Measurements from ENCODE around the gene PCDHA5.

The PCDHA5 gene

DNA sequence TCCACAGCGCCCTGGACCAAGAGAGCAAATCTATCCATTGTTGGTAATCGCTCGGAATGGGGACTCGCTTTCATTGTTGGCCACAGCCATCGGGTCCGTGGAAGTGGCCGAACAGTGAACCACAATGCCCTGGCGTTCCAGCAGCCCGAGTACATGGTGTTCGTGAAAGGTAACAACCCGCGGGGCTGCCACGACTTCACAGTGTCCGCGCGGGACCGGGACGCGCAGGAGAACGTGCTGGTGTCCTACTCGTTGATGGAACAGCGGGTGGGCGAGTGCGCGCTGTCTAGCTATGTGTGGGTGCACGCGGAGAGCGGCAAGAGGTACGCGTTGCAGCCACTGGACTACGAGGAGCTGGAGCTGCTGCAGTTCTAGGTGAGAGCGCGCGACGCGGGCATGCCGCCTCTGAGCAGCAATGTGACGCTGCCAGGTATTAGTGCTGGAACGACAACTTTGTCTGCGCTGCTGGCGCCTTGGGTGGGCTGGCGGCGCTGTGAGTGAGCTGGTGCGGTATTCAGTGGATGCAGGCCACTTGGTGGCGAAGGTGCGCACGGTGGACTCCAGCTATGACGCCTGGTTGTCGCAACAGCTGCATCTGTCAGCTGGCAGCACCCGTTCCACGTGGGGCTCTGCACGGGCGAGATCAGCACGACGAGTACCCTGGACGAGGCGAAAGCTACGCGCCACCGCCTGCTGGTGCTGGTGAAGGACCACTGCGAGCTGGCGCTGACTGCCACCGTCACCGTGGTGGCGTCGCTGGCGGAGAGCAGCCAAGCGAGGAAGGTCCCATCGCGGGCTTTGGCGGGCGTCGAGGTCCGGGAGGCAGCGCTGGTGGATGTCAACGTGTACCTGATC is 41.3 kb downstream of the PCDHA5 start:
- no peaks in the 10 kb centered on the region for H3K4me1 ChIP-seq
- no peak overlapping the region for H3K4me3 ChIP-seq
- in situ Hi-C loops (cut with MboI; ENCODE audit: low sequenced_read_pairs) = no loop called here
- peaks cover 3% of the 10 kb centered on the region; the same call in 1 of the 2 replicates for H3K27me3 ChIP-seq (ENCODE audit: low read depth)
- no peaks in the 10 kb centered on the region for H3K9me3 ChIP-seq
- no peaks in the 10 kb centered on the region for H3K36me3 ChIP-seq (replicated peaks)
- no peak for DNase-seq (ENCODE audit: low spot score in 2 of 2)

DNA sequence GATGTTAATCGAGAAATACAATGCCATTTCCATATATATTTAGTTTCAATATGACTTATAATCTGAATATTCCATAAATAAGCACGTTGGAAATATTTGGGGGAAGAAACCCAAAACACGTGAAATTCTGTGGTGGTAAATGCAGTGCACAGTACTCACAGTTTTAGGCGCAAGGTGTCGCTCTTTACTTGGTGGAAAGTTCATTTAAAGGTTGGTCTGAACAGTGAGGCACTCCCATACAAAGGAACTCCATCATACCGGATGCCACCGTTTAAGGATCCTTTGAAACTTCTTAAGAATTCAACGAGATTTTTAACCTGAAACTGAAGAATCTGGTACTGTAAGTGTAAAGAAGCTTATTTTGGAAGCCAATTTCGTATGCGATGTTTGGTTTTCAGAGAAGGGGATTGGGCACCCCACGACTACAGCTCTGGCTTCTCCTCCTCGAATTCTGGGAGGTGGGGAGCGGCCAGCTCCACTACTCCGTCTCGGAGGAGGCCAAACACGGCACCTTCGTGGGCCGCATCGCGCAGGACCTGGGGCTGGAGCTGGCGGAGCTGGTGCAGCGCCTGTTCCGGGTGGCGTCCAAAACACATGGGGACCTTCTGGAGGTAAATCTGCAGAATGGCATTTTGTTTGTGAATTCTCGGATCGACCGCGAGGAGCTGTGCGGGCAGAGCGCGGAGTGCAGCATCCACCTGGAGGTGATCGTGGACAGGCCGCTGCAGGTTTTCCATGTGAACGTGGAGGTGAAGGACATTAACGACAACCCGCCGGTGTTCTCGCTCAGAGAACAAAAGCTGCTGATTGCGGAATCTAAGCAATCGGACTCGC is 47.5 kb downstream of the PCDHA5 start, which contains the start of gene PCDHA11:
Gene PCDHA11 (plus strand): TSS at position 237 of the 834 bp plus-strand sequence. CDS start 147 bp downstream, at position 384.
- in situ Hi-C loops (cut with MboI; ENCODE audit: low sequenced_read_pairs) = no loop called here
- Histone ChIP-seq H3K9me3 (no peaks in the 10 kb centered on the region), H3K27me3 (ENCODE audit: low read depth) (peaks cover 3% of the 10 kb centered on the region; the same call in 1 of the 2 replicates), H3K36me3 (replicated peaks) (no peaks in the 10 kb centered on the region), H3K4me3 (no peak within 1 kb of the TSS), H3K4me1 (no peaks in the 10 kb centered on the region)
- DNase-seq (ENCODE audit: low spot score in 2 of 2) = peak; percentile 52 to 55

DNA sequence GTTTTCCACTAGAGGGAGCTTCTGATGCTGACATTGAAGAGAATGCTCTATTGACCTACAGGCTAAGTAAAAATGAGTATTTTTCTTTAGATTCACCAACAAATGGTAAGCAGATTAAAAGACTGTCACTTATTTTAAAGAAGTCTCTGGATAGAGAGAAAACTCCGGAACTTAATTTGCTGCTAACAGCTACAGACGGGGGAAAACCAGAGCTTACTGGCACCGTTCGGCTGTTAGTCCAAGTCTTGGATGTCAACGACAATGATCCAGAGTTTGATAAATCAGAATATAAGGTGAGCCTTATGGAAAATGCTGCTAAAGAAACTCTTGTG is 48.1 kb downstream of the PCDHA5 start:
- H3K4me3 ChIP-seq = no peak overlapping the region
- no peaks in the 10 kb centered on the region for H3K36me3 ChIP-seq (replicated peaks)
- peak in 1 of 2 experiments; percentile 8 for DNase-seq (ENCODE audit: low spot score in 2 of 2)
- peaks cover 3% of the 10 kb centered on the region; the same call in 1 of the 2 replicates for H3K27me3 ChIP-seq (ENCODE audit: low read depth)
- in situ Hi-C loops (cut with MboI; ENCODE audit: low sequenced_read_pairs) = no loop called here
- no peaks in the 10 kb centered on the region for H3K4me1 ChIP-seq
- no peaks in the 10 kb centered on the region for H3K9me3 ChIP-seq

DNA sequence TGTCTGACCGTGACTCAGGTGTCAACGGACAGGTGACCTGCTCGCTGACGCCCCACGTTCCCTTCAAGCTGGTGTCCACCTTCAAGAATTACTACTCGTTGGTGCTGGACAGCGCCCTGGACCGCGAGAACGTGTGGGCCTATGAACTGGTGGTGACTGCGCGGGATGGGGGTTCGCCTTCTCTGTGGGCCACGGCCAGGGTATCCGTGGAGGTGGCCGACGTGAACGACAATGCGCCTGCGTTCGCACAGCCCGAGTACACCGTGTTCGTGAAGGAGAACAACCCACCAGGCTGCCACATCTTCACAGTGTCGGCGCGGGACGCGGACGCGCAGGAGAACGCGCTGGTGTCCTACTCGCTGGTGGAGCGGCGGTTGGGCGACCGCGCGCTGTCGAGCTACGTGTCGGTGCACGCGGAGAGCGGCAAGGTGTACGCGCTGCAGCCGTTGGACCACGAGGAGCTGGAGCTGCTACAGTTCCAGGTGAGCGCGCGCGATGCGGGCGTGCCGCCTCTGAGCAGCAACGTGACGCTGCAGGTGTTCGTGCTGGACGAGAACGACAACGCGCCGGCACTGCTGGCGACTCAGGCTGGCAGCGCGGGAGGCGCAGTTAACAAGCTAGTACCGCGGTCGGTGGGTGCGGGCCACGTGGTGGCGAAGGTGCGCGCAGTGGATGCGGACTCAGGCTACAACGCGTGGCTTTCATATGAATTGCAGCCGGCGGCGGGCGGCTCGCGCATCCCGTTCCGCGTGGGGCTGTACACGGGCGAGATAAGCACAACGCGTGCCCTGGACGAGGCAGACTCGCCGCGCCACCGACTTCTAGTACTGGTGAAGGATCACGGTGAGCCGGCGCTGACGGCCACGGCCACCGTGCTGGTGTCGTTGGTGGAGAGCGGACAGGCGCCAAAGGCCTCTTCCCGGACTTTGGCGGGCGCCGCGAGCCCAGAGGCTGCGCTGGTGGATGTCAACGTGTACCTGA is 49.1 kb downstream of the PCDHA5 start:
- Histone ChIP-seq H3K27me3 (ENCODE audit: low read depth) (peaks cover 3% of the 10 kb centered on the region; the same call in 1 of the 2 replicates), H3K4me3 (no peak overlapping the region), H3K36me3 (replicated peaks) (no peaks in the 10 kb centered on the region), H3K9me3 (no peaks in the 10 kb centered on the region), H3K4me1 (no peaks in the 10 kb centered on the region)
- in situ Hi-C loops (cut with MboI; ENCODE audit: low sequenced_read_pairs) = no loop called here
- no peak for DNase-seq (ENCODE audit: low spot score in 2 of 2)
